Measurements from ENCODE around the gene NIPAL4. TPM values are rescaled to one million over a fixed set of nuclear protein-coding genes. Genes with fewer than 3 reads are reported as not detected.

The NIPAL4 gene
- total RNA-seq, 1 donor from 2014 or later, result 10.8 TPM

GRCh38 chr5:157450024-157450423 is 10.0 kb upstream of the NIPAL4 start:
- FAIRE-seq (no peak), DNase-seq (ENCODE audit: low read depth) (no peak)
- Mint-ChIP-seq H3K4me1 (ENCODE audit: low read depth, unreplicated experiment) (no peaks in the 10 kb centered on the region), H3K9me3 (ENCODE audit: unreplicated experiment) (no peaks in the 10 kb centered on the region), H3K36me3 (ENCODE audit: low read depth, unreplicated experiment) (peaks cover 2% of the 10 kb centered on the region), H3K27ac (ENCODE audit: unreplicated experiment) (no peak overlapping the region), H3K4me3 (ENCODE audit: unreplicated experiment) (no peak overlapping the region), H3K27me3 (ENCODE audit: low read depth, unreplicated experiment) (peaks cover 12% of the 10 kb centered on the region)
- Histone ChIP-seq H3K4me3 (ENCODE audit: insufficient read depth, low read depth, low read length) (no peak overlapping the region), H4K20me1 (ENCODE audit: insufficient read depth, low read length) (no peaks in the 10 kb centered on the region), H3K9ac (ENCODE audit: low read length) (no peak overlapping the region), H3K36me3 (ENCODE audit: insufficient read depth, low read length) (no peaks in the 10 kb centered on the region), H3K27ac (ENCODE audit: low read depth, low read length) (no peak overlapping the region), H3K4me1 (ENCODE audit: insufficient read depth, low read length) (no peaks in the 10 kb centered on the region), H3K4me2 (ENCODE audit: low read length) (no peak overlapping the region), H3K9me3 (ENCODE audit: insufficient read depth, low read depth, low read length) (no peaks in the 10 kb centered on the region), H2AFZ (ENCODE audit: low read depth, low read length) (no peak overlapping the region), H3K79me2 (ENCODE audit: insufficient read depth, low read length) (no peaks in the 10 kb centered on the region), H3K27me3 (ENCODE audit: insufficient read depth, low read length) (no peaks in the 10 kb centered on the region)
- TF ChIP-seq CTCF (IDR thresholded peaks at IDR 0.05; ENCODE audit: insufficient read depth, low read depth, low read length), result no peak
- no peak for TF ChIP-seq EZH2 (IDR thresholded peaks at IDR 0.05; ENCODE audit: insufficient read depth, low read length)

- no peak overlapping the region for H3K4me3 ChIP-seq (ENCODE audit: insufficient read depth, low read depth, low read length)
- DNase-seq (ENCODE audit: low read depth) (no peak), FAIRE-seq (no peak)
- H3K4me1 Mint-ChIP-seq (ENCODE audit: low read depth, unreplicated experiment), result no peaks in the 10 kb centered on the region
- H2AFZ ChIP-seq (ENCODE audit: low read depth, low read length), result no peak overlapping the region
- H3K9me3 Mint-ChIP-seq (ENCODE audit: unreplicated experiment), result no peaks in the 10 kb centered on the region
- no peak for TF ChIP-seq CTCF (IDR thresholded peaks at IDR 0.05; ENCODE audit: insufficient read depth, low read depth, low read length)
- no peak for TF ChIP-seq EZH2 (IDR thresholded peaks at IDR 0.05; ENCODE audit: insufficient read depth, low read length)
- H3K9me3 ChIP-seq (ENCODE audit: insufficient read depth, low read depth, low read length), result no peaks in the 10 kb centered on the region
- no peak overlapping the region for H3K4me3 Mint-ChIP-seq (ENCODE audit: unreplicated experiment)
- H3K36me3 Mint-ChIP-seq (ENCODE audit: low read depth, unreplicated experiment), result peaks cover 2% of the 10 kb centered on the region
- H3K4me2 ChIP-seq (ENCODE audit: low read length), result no peak overlapping the region
- no peaks in the 10 kb centered on the region for H3K79me2 ChIP-seq (ENCODE audit: insufficient read depth, low read length)
- no peaks in the 10 kb centered on the region for H3K36me3 ChIP-seq (ENCODE audit: insufficient read depth, low read length)
- no peak overlapping the region for H3K27ac ChIP-seq (ENCODE audit: low read depth, low read length)
- H3K27me3 ChIP-seq (ENCODE audit: insufficient read depth, low read length), result no peaks in the 10 kb centered on the region
- H3K4me1 ChIP-seq (ENCODE audit: insufficient read depth, low read length), result no peaks in the 10 kb centered on the region
- no peaks in the 10 kb centered on the region for H4K20me1 ChIP-seq (ENCODE audit: insufficient read depth, low read length)
- peaks cover 9% of the 10 kb centered on the region for H3K27me3 Mint-ChIP-seq (ENCODE audit: low read depth, unreplicated experiment)
- H3K27ac Mint-ChIP-seq (ENCODE audit: unreplicated experiment), result peak overlapping the region; percentile 58
- H3K9ac ChIP-seq (ENCODE audit: low read length), result no peak overlapping the region
Observed at GRCh38 chr5:157451806-157452205, 8.2 kb upstream of the NIPAL4 start.

DNA sequence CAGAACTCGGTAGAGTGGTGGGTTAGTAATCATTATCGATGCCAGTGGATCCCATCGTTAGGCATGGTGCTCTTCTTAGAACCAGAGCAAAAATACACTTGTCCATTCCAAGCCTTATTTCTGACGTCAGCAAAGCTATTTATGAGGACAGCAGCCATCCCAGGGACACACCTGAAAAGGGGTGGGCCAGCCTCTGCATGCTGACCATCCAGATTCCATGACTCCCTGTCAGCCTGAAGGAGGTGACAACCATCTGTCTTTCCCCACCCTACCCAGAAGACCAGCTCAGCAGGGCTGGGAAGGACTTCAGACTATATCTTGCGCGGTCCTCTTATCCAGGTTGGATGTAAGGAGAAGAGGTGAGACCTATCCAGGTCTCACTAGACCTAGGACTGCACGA is 5.7 kb upstream of the NIPAL4 start:
- H3K27me3 ChIP-seq (ENCODE audit: insufficient read depth, low read length), result no peaks in the 10 kb centered on the region
- H3K9me3 ChIP-seq (ENCODE audit: insufficient read depth, low read depth, low read length), result no peaks in the 10 kb centered on the region
- no peak for TF ChIP-seq CTCF (IDR thresholded peaks at IDR 0.05; ENCODE audit: insufficient read depth, low read depth, low read length)
- TF ChIP-seq EZH2 (IDR thresholded peaks at IDR 0.05; ENCODE audit: insufficient read depth, low read length), result no peak
- H3K27me3 Mint-ChIP-seq (ENCODE audit: low read depth, unreplicated experiment), result peaks cover 7% of the 10 kb centered on the region
- no peaks in the 10 kb centered on the region for H3K79me2 ChIP-seq (ENCODE audit: insufficient read depth, low read length)
- no peak overlapping the region for H3K4me3 ChIP-seq (ENCODE audit: insufficient read depth, low read depth, low read length)
- DNase-seq (ENCODE audit: low read depth) (no peak), FAIRE-seq (no peak)
- no peak overlapping the region for H3K4me3 Mint-ChIP-seq (ENCODE audit: unreplicated experiment)
- no peak overlapping the region for H3K27ac Mint-ChIP-seq (ENCODE audit: unreplicated experiment)
- no peaks in the 10 kb centered on the region for H3K4me1 ChIP-seq (ENCODE audit: insufficient read depth, low read length)
- H2AFZ ChIP-seq (ENCODE audit: low read depth, low read length), result no peak overlapping the region
- H3K9me3 Mint-ChIP-seq (ENCODE audit: unreplicated experiment), result no peaks in the 10 kb centered on the region
- H3K4me1 Mint-ChIP-seq (ENCODE audit: low read depth, unreplicated experiment), result no peaks in the 10 kb centered on the region
- H3K36me3 Mint-ChIP-seq (ENCODE audit: low read depth, unreplicated experiment), result peaks cover 2% of the 10 kb centered on the region
- H3K36me3 ChIP-seq (ENCODE audit: insufficient read depth, low read length), result no peaks in the 10 kb centered on the region
- no peak overlapping the region for H3K9ac ChIP-seq (ENCODE audit: low read length)
- H3K27ac ChIP-seq (ENCODE audit: low read depth, low read length), result no peak overlapping the region
- no peaks in the 10 kb centered on the region for H4K20me1 ChIP-seq (ENCODE audit: insufficient read depth, low read length)
- H3K4me2 ChIP-seq (ENCODE audit: low read length), result no peak overlapping the region

Data from astrocyte (in vitro differentiated cells and primary cell).